ENCODE data around the gene IFITM10.
A peak's percentile ranks its signal among the peaks of the same experiment; 100 is the strongest.
"Not testable (repeated sequence)": the region's sequence is repeated elsewhere in the genome, so short reads cannot be mapped to it uniquely, and the experiment has no call there.

Gene IFITM10

GRCh38 chr11:1777737-1778136 is 27.3 kb upstream of the IFITM10 start:
- DNase-seq = no peak

- DNase-seq = no peak
Measured at GRCh38 chr11:1776944-1777715, 26.7 kb upstream of the IFITM10 start.

DNA sequence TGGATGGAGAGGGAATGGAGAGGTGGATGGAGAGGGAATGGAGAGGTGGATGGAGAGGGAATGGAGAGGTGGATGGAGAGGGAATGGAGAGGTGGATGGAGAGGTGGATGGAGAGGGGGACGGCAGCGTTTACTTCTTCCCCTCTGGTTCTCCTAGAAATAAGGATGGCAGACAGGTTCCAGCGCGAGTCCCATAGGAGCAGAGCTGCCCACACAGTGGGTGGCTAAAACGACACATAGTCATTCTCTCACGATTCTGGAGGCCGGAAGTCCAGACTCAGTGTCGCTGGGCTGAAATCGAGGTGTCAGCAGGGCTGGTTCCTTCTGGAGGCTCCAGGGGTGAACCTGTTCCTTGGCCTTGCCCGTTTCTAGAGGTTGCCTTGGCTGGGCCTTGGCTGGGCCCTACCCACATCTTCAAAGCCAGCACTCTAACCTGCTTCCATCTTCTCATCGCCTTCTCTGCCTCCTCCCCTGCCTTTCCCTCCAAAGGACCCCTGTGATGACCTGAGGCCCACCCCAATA is 26.0 kb upstream of the IFITM10 start:
- no peak for DNase-seq

DNA sequence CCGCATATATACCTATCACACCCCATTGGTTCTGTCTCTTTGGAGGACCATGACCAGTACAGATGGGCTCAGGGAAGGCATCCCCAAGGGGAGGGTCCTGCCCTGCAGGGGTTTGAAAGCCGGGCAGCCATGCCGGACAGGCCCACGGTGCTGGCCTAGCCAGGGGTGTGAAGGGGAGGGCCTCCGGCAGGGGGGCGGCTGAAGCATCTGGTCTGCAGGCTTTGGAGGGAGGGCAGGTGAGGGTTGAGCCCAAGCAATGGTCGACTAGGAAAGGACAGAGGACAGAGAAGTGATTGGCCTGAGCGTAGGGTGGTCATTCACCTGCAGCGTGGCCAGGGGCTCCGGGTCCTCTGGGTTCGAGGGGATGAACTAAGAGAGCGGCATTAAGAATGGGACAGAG is 24.5 kb upstream of the IFITM10 start:
- DNase-seq = no peak

DNA sequence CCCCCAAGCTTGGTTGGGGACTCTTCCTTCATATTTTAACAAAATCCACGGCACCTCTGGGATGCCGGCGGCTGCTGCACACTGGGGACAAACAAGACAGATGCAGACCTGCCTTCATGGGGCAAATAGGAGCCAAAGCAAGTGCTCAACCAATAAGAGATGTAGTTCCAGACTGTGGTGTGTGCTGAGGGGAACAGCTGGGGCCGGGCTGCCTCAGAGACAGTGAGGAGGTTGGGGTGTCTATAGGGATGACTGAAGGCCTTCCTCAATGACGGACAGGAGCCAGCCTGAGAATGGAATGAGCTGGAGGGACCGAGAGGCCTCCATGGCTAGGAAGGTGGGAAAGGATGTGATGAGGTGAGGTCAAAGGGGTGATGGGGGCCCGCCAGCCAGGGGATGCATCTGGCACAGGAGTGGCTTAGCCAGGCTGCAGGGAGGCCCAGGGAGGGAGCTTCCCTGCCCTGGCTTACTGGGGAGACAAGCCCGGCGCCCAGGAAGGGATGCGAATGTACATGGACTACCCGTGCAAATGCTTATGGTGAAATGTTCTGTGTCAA is 23.7 kb upstream of the IFITM10 start:
- no peak for DNase-seq

DNA sequence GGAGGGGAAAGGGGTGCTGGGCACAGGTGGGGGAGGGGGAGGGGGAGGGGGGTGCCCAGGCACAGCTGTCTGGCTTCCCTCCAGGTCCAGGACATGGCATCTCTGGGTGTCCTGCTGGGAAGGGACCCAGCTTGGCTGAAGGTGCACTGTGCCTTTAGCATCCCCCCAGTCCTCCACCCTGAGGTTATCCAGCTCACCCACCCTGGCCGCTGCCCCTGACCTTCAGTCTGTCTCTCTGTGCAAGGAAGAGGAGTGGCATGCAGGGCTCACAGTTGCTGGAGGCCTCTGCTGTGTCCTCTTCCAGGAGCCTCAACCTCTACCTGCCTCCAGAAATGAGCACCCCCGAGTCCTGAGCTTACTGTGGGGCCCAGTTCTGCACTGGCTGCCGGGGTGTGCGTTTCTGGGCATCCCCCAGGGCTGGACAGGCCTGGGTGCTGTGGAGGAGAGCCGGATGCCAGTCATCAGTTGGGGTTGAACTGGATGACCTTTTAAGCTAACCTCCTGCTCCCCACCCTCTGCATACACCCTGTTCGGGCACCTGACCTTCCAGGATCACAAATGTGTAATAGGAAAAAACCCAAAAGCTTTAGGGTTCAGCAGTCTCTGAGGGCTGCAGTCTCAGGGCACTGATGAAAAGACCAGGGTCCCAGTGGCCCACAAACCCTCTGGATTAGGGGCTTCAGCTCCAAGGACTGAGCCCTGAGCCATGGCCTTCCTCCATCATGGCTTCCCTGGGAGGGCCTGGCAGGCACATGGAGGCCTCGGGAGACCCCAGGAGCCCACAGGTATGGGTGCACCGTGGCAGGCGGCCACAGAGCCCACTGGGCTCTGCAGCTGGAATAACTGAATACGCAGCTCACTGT is 23.0 kb upstream of the IFITM10 start:
- peak; percentile 29 for DNase-seq

- peak; percentile 53 for DNase-seq
Measured at GRCh38 chr11:1772270-1773130, 22.1 kb upstream of the IFITM10 start.

GRCh38 chr11:1771700-1772099 is 21.3 kb upstream of the IFITM10 start:
- no peak for DNase-seq

- DNase-seq = no peak
Measured at GRCh38 chr11:1771273-1771672, 20.9 kb upstream of the IFITM10 start.

GRCh38 chr11:1770528-1770927 is 20.1 kb upstream of the IFITM10 start:
- DNase-seq = no peak

GRCh38 chr11:1770061-1770460 is 19.7 kb upstream of the IFITM10 start:
- no peak for DNase-seq

DNA sequence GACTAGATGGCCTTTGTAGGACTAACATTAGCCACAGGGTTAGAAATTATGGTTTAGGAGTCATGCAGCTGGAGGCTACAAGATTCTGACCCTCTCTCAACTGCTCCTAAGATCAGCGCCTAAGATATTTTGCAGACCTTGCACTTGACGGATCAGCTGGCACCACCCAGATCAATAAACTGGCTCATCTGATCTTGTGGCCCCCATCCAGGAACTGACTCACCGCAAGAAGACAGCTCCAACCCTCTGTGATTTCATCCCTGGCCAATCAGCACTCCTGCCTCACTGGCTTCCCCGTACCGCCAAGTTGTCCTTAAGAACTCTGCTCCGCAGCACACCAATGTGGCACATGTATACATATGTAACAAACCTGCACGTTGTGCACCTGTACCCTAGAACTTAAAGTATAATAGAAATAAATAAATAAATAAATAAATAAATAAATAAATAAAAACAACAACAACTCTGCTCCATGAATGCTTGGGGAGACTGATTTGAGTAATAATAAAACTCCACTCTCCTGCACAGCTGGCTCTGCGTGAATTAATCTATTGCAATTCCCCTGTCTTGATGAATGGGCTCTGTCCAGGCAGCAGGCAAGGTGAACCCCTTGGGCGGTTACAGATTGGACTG is 19.0 kb upstream of the IFITM10 start:
- not testable (repeated sequence) for DNase-seq

- no peak for DNase-seq
Measured at GRCh38 chr11:1768141-1768469, 17.7 kb upstream of the IFITM10 start.

DNA sequence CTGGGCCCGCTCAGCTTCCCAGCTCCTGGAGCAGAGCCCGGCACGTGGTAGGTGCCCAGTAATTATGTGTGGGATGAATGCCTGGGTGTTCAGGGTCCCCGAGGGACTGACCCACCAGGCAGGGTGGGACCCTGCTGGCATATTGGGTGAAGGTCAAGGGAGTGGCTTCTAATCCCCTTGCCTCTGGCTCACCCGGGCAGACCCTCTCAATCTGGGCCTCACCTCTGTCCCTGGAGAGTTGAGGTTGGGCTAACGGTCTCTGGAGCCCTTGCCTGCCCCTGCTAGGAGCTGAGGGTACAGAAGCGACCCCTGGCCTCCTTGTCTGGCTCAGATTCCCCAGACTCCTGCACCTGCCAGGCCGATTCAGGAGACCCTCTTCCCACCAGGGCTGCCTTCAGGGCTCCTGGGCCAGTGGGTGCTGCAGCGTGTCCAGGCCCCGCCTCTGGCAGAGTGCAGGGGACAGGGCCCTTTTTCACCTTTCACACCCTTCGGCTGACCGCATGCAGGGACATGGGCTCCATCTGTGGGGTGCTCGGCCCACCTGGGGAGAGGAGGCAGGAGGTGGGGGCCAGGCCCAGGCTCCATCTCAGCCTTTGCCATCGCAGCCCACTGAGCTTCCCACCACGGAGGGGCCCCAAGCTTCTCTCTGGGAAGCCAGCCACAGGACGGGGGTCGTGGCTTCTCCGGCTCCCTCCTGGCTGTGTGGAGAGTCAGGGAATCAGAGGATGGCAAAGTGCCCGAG is 17.2 kb upstream of the IFITM10 start:
- peak; percentile 30 for DNase-seq

- peak; percentile 24 for DNase-seq
Measured at GRCh38 chr11:1766719-1767398, 16.5 kb upstream of the IFITM10 start.

DNA sequence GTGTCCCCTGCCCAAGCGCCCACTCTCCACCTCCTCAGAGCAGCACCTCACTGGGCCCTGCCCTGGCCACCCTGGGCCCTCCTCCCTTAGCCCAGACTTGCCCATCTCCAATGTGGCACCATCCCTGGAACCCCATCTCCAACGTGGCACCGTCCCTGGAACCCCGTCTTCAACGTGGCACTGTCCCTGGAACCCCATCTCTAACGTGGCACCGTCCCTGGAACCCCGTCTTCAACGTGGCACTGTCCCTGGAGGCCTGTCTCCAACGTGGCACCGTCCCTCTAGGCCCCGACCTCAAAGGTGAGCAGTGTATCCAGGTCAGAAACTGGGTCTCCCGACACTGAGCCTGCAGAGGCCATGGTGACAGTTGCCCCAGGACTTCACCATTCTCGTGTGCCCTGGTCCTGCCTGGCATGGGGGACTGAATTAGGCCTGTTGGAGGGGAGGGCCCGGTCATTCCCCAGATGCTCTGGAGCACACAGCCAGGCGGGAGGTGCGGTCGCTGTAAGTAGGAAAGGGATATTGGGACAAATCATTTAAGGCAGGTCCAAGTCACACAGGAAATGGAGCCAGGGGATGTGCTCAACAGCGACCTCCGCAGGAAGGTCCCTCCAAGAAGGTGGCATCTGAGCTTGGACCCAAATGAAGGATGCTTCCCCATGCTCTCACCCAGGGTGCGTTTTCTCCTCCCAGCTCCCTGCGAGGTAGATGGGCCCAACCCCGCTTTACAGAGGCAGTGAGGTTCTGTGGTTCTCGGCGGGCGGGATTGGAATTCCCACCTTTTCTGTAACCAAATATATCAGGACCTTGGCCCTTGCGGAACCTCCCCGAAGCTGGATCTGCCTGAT is 15.7 kb upstream of the IFITM10 start:
- DNase-seq = no peak

DNA sequence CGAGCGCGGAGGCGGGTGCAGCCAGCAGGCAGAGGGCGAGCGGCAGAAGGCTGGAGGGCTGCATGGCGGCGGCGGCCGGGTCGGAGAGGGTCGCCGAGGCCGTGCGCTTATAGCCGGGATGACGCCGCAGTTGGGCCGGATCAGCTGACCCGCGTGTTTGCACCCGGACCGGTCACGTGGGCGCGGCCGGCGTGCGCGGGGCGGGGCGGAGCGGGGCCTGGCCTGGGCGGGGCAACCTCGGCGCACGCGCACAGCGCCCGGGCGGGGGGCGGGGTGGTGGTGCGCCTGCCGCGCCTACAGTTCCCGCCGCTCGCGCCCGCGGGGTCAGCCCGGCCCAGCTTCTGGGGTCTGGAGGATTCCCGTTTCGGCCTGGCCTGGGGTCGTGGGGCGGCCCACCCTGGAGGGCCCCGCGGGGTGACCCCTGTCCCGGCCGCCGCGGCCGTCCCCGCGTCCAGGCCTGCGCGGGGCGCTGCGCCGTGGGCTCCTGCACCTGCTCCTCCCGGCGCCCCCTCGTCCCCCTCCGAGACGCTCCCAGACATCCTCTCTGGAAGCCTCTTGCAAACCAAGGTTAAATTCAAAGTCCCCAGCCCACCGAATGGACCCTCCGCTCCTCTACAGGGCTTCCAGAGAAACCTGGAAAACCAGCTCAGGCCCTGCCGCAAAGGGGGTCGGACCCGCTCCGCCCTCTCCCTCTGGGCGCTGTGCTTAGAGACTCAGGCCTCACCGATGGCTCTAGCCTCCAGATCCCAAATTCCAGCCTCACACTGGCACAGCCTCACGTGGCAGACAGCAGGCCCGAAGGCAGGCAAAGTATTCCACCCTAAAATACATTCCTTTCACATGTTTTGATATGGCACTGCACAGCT is 13.6 kb upstream of the IFITM10 start, which contains the start of gene CTSD:
Gene CTSD (minus strand): TSS at position 132 of the 866 bp plus-strand sequence. CDS start 68 bp downstream, at position 64.
- DNase-seq = peak; percentile 96

- no peak for DNase-seq
Measured at GRCh38 chr11:1763336-1763795, 13.0 kb upstream of the IFITM10 start.

Measured in activated CD4-positive, CD25-positive, alpha-beta regulatory T cell treated with anti-CD3 and anti-CD28 coated beads, Interleukin-2, amount 50 U/mL, for 72 hours (primary cell).